H1 (cell line): Measurements from ENCODE around the gene CHN2. TPM values are rescaled to one million over a fixed set of nuclear protein-coding genes. Genes with fewer than 3 reads are reported as not detected.

Source experiments
- polyA plus RNA-seq, 7 experiments: library from polyadenylated mRNA; depleted of rRNA in 3 of 7; stranded (reverse) in 5 of 7; unstranded in 2 of 7; fragments of >200 nt in 5 of 7; fragments of 200-250 nt in 2 of 7; gene quantifications; 1 replicate in 5 of 7; 2 replicates in 1 of 7; 4 replicates in 1 of 7; pipeline versions ENCODE4 v1.2.1 to v1.2.3, GENCODE V29; 2011 to 2013; ENCODE audit warnings: missing spikeins in 2 of 7, mixed read lengths in 2 of 7
- total RNA-seq: library from RNA; stranded (reverse); fragmentation: NEBNext Ultra II Directional; extraction: Animal tissue kit (Norgen Biotek cat#: 25700); gene quantifications from 2 replicates; pipeline ENCODE4 v1.2.1, GENCODE V29; 2021
- TF ChIP-seq, protein P1 (sequence below): IDR thresholded peaks from 2 replicates; pipeline ENCODE4 v1.6.1; 2011; ENCODE audit warnings: low read length, improper control_type of control experiment

The CHN2 gene
- total and polyA plus RNA-seq, 2 of the 8 experiments (the other 6 are each of a cell fraction or from before 2014, with no cell fraction given) = 2.9 to 4.8 TPM

DNA sequence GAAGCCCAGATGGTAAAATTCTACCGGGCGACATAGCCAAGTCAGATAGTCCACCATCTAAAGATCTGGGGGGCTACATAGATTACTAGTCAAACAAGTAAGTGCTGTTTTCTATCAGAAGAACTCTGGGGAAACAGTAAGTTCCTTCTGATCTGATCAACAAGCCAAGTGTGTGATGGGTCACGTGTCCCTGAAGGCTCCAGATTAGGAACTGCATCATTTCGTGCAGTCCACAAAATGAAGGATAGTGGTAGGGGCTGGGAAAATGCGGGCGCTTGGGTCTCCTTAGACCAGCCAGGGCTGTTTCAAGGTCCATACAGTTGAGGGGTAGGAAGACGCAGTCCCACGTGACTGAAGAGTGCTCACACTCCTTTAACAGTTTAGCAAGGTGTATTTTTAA, 1.8 kb upstream of the CHN2 start (continued):
- TF ChIP-seq, protein P1, sequence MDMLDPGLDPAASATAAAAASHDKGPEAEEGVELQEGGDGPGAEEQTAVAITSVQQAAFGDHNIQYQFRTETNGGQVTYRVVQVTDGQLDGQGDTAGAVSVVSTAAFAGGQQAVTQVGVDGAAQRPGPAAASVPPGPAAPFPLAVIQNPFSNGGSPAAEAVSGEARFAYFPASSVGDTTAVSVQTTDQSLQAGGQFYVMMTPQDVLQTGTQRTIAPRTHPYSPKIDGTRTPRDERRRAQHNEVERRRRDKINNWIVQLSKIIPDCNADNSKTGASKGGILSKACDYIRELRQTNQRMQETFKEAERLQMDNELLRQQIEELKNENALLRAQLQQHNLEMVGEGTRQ = no peak
